Hepatic stellate cell (primary cell): ENCODE data around the gene ARHGEF10L.

Source experiments
- DNase-seq: peaks from one replicate; pipeline ENCODE4 v3.0.0; 2011; ENCODE audit warnings: low spot score

ARHGEF10L gene

DNA sequence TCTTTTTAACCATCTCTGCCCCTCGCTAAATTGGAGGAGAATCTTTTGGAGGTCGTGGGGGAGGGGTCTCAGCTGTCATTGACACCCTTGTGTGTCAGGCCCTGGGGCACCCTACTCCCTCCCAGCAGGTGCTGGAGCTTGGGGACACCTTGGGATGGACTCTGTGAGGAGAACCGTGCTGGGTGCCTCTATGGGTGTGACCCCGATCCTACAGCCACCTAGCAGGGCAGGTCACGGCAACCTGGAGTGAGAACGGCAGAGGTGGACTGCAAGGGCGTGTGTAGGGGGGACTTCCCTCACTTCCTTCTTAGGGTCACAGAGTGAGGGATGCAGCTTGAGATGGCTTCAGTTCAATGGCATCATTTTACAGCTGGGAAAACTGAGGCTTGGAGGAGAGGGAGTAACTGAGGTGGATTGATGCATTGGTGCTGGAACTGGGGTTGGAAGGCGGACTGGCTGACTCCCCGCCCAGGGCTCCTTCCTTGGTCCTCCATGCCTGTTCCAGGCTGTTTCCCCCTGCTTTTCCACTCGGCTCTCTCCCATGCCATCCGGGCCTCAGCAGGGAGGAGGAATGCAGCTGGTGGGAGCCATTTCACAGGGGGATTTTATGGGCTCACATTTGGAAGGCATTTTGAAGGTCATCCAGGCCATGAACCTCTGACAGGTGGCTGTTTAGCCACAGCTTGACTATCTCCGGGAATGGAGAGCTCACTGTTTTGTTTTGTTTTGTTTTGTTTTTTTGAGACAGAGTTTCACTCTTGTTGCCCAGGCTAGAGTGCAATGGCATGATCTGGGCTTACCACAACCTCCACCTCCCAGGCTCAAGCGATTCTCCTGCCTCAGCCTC is 18.8 kb upstream of the ARHGEF10L start:
- no peak for DNase-seq

GRCh38 chr1:17521946-17522612 is 17.4 kb upstream of the ARHGEF10L start:
- DNase-seq = no peak

DNA sequence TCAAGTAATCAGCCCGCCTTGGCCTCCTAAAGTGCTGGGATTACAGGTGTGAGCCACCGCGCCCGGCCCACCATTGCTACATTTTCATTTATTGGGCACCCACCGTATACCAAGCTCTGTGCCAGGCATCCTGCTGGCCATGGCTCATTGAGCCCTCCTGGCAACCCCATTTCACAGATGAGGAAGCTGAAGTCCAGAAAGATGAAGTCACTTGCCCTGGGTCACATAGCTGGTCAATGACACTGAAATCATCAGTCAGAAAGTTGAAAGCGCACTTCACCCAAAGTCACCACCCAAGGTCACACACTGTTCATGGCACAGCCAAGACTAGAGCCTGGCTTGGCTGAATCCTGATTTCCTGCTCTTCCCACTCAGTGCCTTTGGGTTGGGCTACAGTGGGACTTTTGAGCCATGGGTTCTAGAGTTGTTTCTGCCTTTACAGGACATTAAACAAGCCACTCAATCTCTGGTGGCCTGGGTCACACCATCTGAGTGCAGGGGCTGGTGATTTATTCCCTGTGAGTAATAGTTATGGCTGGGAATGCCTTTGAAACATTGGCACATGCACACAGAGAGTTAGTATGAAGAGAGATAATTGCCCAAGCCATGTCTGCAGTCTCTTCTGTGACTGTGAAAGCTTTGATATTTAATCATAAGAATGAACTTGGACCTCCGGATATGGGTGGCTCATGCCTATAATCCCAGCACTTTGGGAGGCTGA is 16.0 kb upstream of the ARHGEF10L start:
- no peak for DNase-seq

DNA sequence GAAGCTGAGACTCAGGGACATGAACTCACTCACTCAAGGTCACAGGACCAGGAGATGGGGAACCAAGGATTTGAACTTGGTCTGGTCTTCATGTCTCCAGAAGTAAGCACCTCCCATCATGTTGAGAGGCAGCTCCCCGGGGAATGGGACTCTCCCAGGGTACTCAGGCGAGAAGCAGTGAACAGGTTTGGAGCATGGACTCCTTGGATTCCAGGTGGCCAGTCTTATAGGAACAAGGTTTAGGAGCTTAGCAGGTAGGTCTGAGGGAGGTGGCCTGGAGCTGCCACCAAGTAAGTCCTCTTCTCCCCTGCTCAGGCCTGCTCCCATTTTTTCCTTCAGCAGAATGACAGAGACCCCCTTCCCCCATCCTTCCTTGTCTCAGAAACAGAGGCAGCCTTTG is 14.9 kb upstream of the ARHGEF10L start:
- DNase-seq = no peak

DNA sequence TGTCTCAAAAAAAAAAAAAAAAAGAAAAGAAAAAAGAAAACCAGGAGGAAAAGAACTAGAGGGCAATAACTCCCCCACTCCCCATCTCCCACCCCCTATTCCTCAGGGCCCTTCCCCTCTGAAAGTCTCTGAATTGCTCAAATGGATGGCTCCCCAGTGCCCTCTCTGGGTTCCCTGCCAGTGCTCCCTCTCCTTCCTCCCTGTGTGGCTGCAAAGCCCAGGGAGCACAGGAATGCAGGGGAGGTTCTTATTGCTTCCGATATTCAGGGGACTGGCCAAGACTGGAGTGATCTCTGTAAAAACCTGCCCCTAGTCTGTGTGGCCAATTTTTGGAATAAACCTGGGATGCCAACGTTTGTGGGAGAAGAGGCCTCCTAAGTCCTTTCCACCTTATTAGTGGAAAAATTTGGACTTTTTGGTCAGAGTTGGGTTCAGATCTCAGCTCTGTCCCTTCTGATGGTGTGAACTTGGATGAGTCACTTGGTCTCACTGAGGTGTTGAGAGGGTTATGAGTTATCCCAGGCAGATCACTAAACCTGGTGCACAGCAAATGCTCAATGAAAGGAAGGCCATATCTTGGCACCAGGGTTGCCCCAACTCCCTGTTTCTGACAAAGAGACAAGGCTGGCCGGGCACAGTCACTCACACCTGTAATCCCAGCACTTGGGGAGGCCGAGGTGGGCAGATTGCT is 13.4 kb upstream of the ARHGEF10L start:
- no peak for DNase-seq

DNA sequence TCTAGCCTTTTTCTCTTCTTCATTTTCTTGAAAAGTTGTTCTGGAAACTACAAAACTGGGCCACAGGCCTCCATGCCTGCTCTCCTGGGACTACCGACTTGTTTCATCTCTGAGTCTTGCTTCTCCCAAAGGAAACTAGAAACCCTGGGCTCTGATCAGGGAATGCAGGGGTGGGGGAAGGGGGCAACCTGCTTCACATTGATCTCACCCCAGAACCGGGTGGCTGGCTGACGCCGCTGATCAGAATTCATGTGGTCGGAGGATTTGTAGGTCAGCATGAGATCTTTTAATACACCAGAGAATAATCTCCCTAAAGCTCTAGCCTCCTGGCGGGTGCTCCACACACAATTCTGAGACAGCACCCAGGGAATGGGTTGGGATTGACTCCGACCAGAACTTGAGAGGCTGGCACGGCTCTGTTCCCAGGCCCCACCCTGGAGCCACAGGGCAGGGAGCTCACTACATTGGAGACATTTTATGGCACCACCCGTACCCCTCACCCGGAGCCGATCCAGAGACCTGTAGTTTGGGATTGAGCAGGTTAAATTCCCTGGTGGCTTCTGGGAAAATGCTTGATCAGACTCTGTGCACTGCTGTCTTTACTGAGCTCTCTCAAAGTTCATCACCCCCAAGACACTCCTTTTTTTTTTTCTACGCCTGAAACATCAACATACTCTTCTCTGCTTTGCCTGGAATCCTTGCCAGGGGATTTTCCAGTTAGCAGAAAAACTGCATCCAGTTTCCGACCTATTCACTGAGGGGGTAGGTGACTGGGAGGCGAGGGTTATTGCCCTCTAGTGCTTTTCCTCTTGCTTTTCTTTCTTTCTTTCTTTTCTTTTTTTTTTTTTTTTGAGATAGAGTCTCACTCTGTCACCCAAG is 12.2 kb upstream of the ARHGEF10L start:
- DNase-seq = peak; percentile 43

GRCh38 chr1:17529381-17529780 is 10.1 kb upstream of the ARHGEF10L start:
- no peak for DNase-seq

DNA sequence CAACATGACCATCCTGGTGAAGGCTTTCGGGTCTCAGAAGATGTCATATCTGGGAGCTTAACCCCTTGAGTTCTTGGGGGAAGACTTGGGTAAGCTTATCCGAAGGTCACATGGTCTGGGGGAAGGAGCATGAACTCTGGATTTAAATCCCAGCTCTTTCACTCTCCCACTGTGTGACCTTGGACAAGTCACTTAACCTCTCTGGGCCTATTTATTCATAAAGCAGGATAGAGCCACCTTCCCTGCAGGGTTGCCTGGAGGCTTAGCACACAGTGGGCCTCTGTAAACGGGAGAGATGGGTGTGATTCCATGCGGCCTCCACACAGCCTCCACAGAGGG is 8.2 kb upstream of the ARHGEF10L start:
- no peak for DNase-seq

GRCh38 chr1:17531682-17532487 is 7.6 kb upstream of the ARHGEF10L start:
- no peak for DNase-seq

GRCh38 chr1:17533201-17533600 is 6.3 kb upstream of the ARHGEF10L start:
- DNase-seq = no peak

DNA sequence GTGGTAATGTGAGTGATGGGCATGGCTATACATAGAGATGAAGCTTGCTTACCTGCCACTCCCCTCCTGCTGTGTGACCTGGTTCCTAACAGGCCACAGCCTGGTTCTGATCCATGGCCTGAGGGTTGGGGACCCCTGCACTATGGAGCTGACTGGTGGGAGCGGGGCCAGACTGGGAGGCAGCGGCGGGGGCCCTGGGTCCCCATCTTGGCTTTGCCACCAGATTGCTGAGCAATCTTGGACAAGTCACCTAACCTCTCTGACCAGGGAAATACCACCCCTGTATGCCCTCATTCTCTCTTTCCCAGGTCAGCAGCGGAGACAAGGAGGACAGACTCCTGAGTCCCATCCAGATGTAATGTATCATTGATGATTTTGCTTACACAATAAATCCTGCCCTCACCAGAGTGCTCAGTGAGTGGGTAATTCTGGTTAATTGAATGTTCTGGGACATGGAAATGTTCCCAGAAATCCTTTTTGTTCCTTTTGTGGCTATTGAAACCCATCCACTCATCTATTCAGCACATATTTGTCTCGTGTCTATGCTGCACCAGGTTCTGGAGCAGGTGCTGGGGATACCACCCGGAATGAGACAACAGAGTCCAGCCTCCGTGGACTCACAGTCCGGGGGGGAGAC is 4.1 kb upstream of the ARHGEF10L start:
- no peak for DNase-seq

GRCh38 chr1:17538010-17538409 is 1.5 kb upstream of the ARHGEF10L start:
- DNase-seq = no peak

GRCh38 chr1:17538428-17539117 is 925 bp upstream of the ARHGEF10L start:
- DNase-seq = no peak

- DNase-seq = no peak
Measured at GRCh38 chr1:17539118-17539476, 401 bp upstream of the ARHGEF10L start.

DNA sequence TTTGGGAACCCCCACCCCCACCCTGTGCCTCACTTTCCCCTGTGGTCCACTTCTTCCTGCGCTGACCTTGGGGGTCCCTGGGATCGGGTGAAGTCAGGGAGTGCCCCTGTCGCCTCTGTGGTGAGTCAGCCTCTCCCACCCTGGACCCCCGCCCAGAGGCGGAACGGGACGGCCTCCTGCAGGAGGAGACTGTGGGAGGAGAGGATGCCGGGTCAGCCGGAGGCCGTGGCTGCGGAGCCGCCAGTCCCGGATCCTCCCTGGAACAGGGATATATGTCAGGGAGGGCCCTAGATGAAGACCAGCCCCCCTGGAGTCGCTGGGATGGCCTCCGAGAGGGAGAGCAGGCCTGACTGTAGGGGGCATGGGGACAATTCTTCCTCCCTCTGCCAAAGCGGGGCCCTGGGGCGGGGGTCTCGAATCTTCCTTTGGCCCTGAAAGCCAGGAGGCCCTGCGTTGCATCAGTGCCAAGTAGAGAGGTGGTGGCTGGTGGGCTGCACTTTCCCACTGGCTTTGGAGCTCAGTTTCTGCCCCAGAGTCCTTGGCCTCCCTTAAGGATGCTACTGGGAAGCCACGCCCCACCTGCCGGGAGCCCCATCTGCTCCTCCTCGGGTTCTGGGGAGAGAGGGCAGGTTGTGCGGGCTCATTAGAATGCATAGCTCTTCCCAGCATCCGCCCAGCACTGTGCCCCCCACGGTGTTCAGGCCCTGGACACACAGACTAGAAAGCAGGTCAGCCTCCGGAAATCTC is 930 bp downstream of the ARHGEF10L start:
- peak; percentile 69 for DNase-seq

DNA sequence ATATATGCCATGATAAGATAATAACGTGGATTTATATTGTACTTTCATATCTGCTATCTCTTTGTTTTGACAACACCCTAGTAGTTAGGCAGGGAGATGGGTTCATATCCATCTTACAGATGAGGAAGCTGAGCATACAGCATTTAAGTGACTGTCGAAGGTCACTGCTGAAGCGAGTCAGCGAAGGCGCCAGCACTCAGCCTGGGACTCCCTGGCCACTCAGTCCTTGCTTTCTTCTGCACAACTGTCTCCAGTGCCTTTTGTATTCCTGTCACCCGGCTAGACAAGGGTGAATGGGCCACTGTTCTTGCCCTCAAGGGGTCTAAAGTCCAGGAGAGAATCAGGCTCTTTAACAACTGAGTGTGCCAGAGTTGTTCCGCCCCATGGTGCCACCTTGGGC is 3.1 kb downstream of the ARHGEF10L start:
- no peak for DNase-seq

GRCh38 chr1:17544776-17545350 is 5.4 kb downstream of the ARHGEF10L start:
- no peak for DNase-seq

DNA sequence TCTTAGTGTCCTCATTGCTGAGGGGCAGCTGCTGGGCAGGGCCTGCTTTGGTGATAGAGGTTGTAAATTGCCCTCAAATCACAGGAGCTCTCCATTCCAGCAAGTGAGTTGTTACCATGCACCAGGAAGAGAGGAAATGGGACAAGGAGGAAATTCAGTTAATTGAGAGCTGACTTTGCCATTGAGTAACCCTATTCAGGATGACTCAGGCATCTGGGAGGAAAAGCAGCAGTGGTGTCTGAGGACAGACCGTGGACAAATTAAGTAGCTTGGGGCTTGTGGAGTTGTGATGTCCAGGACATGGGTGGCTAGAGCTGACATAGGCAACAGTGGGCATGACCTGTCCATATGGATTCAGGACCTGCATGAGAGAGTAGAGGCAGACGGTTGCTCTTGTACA is 5.9 kb downstream of the ARHGEF10L start:
- DNase-seq = peak; percentile 73
